OCI-LY7 (cell line): ENCODE measurements around the gene RBMS1. TPM values are rescaled to one million over a fixed set of nuclear protein-coding genes. Genes with fewer than 3 reads are reported as not detected.

ENCODE experiments used
- BruUV-seq: library from RNA; stranded (reverse); fragments of 400-500 nt; replicated peaks from 2 replicates; lab custom pipeline; 2021; lab: Mats Ljungman, UMichigan
- CTCF ChIA-PET: fragments of 300-600 bp; sonication (Branson Sonifier 250); formaldehyde crosslinking; loops from one replicate; lab custom pipeline; 2022; ENCODE audit warnings: antibody characterized with exemption; ENCODE audit not compliant: unreplicated experiment; lab: Charles Lee
- POLR2A ChIA-PET: fragments of 300-600 bp; sonication (Branson Sonifier 250); formaldehyde crosslinking; loops from one replicate; lab custom pipeline; 2022; ENCODE audit warnings: antibody characterized with exemption; lab: Charles Lee
- DNase-seq: peaks from one replicate; pipeline ENCODE4 v3.0.0-alpha.2; 2015; ENCODE audit warnings: low spot score
- H2AFZ ChIP-seq: fragments of 200-600 bp; sonication (generic), shearing (Covaris generic); 2 replicates; pipeline ENCODE4 v1.6.1; 2014; ENCODE audit warnings: mild to moderate bottlenecking, antibody characterized with exemption, low read length, moderate library complexity
- H3K27ac ChIP-seq: fragments of 200-600 bp; sonication (generic); 2 replicates; pipeline ENCODE4 v1.5.1; 2014; ENCODE audit warnings: mixed run types, low read depth, mild to moderate bottlenecking, moderate library complexity, low read length, inconsistent platforms; ENCODE audit not compliant: poor library complexity, severe bottlenecking
- H3K36me3 ChIP-seq: fragments of 200-600 bp; sonication (generic); 2 replicates; pipeline ENCODE4 v1.6.1; 2014; ENCODE audit warnings: mild to moderate bottlenecking, antibody characterized with exemption, low read length, moderate library complexity, mixed read lengths; ENCODE audit not compliant: insufficient read depth
- H3K4me1 ChIP-seq: fragments of 200-600 bp; sonication (generic); 2 replicates; pipeline ENCODE4 v1.5.1; 2014; ENCODE audit warnings: mild to moderate bottlenecking, low read length; ENCODE audit not compliant: insufficient read depth, poor library complexity, severe bottlenecking
- H3K4me2 ChIP-seq: fragments of 200-600 bp; sonication (generic); 2 replicates; pipeline ENCODE4 v1.6.1; 2014; ENCODE audit warnings: mild to moderate bottlenecking, low read length
- H3K4me3 ChIP-seq: fragments of 200-600 bp; sonication (generic); 2 replicates; pipeline ENCODE4 v1.5.1; 2014; ENCODE audit warnings: mild to moderate bottlenecking, low read depth, low read length; ENCODE audit not compliant: poor library complexity, severe bottlenecking
- H3K79me2 ChIP-seq: fragments of 200-600 bp; sonication (generic); 2 replicates; pipeline ENCODE4 v1.6.1; 2016; ENCODE audit warnings: low read depth, mild to moderate bottlenecking, low read length, moderate library complexity, mixed read lengths; ENCODE audit not compliant: insufficient read depth
- H3K9me2 ChIP-seq: fragments of 200-600 bp; sonication (generic); 2 replicates; pipeline ENCODE4 v1.6.1; 2016; ENCODE audit warnings: mild to moderate bottlenecking, low read length, mixed read lengths; ENCODE audit not compliant: insufficient read depth
- H3K9me3 ChIP-seq: fragments of 200-600 bp; sonication (generic); 2 replicates; pipeline ENCODE4 v1.6.1; 2014; ENCODE audit warnings: mild to moderate bottlenecking, mixed run types, low read length, mixed read lengths
- H4K20me1 ChIP-seq: fragments of 200-600 bp; sonication (generic); 2 replicates; pipeline ENCODE4 v1.6.1; 2014; ENCODE audit warnings: mild to moderate bottlenecking, antibody characterized with exemption, low read length, moderate library complexity, mixed read lengths; ENCODE audit not compliant: insufficient read depth
- CTCF ChIP-seq: fragments of 200-600 bp; sonication (generic); conservative IDR thresholded peaks from 2 replicates; pipeline ENCODE4 v1.5.1; 2014; ENCODE audit warnings: mild to moderate bottlenecking, antibody characterized with exemption, low read length, moderate library complexity, mixed read lengths
- EZH2phosphoT487 ChIP-seq: fragments of 200-600 bp; sonication (generic); IDR thresholded peaks from 2 replicates; pipeline ENCODE4 v1.6.1; 2018; ENCODE audit warnings: low read depth, borderline replicate concordance, mild to moderate bottlenecking, mixed run types, antibody characterized with exemption, low read length, moderate library complexity, mixed read lengths
- intact Hi-C: fragments of 100-400 bp; cut with micrococcal nuclease; formaldehyde crosslinking; loops from one replicate; pipeline ENCODE4 v1.10.0; 2022; ENCODE audit not compliant: unreplicated experiment
- total RNA-seq, 2 experiments: library from RNA; depleted of rRNA in 1 of 2; stranded (reverse); fragments of >200 nt in 1 of 2; shearing (Covaris generic) in 1 of 2; gene quantifications; 2 replicates each; pipeline ENCODE4 v1.2.3, GENCODE V29; 2014 to 2022

The RBMS1 gene
- total RNA-seq, 2 experiments from 2014 or later = 29.5 to 35.7 TPM

- no TSS peak for BruUV-seq
- no peak for DNase-seq
- Histone ChIP-seq H3K4me1 (no peaks in the 10 kb centered on the region), H3K4me2 (no peak overlapping the region), H3K27ac (no peak overlapping the region), H3K4me3 (no peak overlapping the region), H3K9me2 (no peaks in the 10 kb centered on the region), H3K9me3 (no peaks in the 10 kb centered on the region), H4K20me1 (no peaks in the 10 kb centered on the region), H3K79me2 (no peaks in the 10 kb centered on the region), H2AFZ (no peak overlapping the region), H3K36me3 (no peaks in the 10 kb centered on the region)
- ChIA-PET POLR2A (interaction anchor here (1.0 to 2.2 kb wide), 3 partner anchors 10 to 623 kb away, joined by 3 to 8 read pairs (median 3); no protein-coding TSS in a partner anchor), CTCF (no interaction called here)
- TF ChIP-seq CTCF = no peak
- TF ChIP-seq EZH2phosphoT487 = no peak
- intact Hi-C loops = no loop called here
Measured at GRCh38 chr2:160303527-160303926, 190.1 kb downstream of the RBMS1 start.

GRCh38 chr2:160303076-160303475, 190.5 kb downstream of the RBMS1 start:
- no peak for DNase-seq
- Histone ChIP-seq H3K4me1 (no peaks in the 10 kb centered on the region), H3K4me2 (no peak overlapping the region), H4K20me1 (no peaks in the 10 kb centered on the region), H3K27ac (no peak overlapping the region), H3K4me3 (no peak overlapping the region), H3K9me2 (no peaks in the 10 kb centered on the region), H2AFZ (no peak overlapping the region), H3K36me3 (no peaks in the 10 kb centered on the region), H3K9me3 (no peaks in the 10 kb centered on the region), H3K79me2 (no peaks in the 10 kb centered on the region)
- ChIA-PET POLR2A (interaction anchor here (0.6 to 2.2 kb wide), 5 partner anchors 11 to 623 kb away, joined by 3 to 8 read pairs (median 3); no protein-coding TSS in a partner anchor), CTCF (interaction anchor here (0.9 kb wide), 1 partner anchor 13 kb away, joined by 3 read pairs; no protein-coding TSS in a partner anchor)
- intact Hi-C loops = no loop called here
- TF ChIP-seq CTCF (no peak), EZH2phosphoT487 (no peak)
- no TSS peak for BruUV-seq

GRCh38 chr2:160301420-160301819, 192.2 kb downstream of the RBMS1 start:
- no TSS peak for BruUV-seq
- POLR2A ChIA-PET = interaction anchor here (0.7 kb wide), 3 partner anchors 14 to 736 kb away, joined by 3 to 4 read pairs (median 3); no protein-coding TSS in a partner anchor
- intact Hi-C loops = no loop called here
- TF ChIP-seq CTCF = no peak
- TF ChIP-seq EZH2phosphoT487 = no peak
- CTCF ChIA-PET = no interaction called here
- no peaks in the 10 kb centered on the region for H4K20me1 ChIP-seq
- no peaks in the 10 kb centered on the region for H3K36me3 ChIP-seq
- H2AFZ ChIP-seq = no peak overlapping the region
- no peak overlapping the region for H3K27ac ChIP-seq
- no peak overlapping the region for H3K4me2 ChIP-seq
- H3K9me2 ChIP-seq = no peaks in the 10 kb centered on the region
- H3K4me1 ChIP-seq = no peaks in the 10 kb centered on the region
- no peaks in the 10 kb centered on the region for H3K79me2 ChIP-seq
- no peaks in the 10 kb centered on the region for H3K9me3 ChIP-seq
- no peak for DNase-seq
- H3K4me3 ChIP-seq = no peak overlapping the region
